HG02870 (cell line): Measurements from ENCODE around the gene DGUOK.
"Not testable (repeated sequence)": the region's sequence is repeated elsewhere in the genome, so short reads cannot be mapped to it uniquely, and the experiment has no call there.

ENCODE experiments used
- ATAC-seq: cut with Tn5 transposase; IDR thresholded peaks from one replicate; pipeline ENCODE4 v1.9.1; 2021; ENCODE audit warnings: mild to moderate bottlenecking, moderate library complexity; ENCODE audit not compliant: unreplicated experiment

The DGUOK gene

DNA sequence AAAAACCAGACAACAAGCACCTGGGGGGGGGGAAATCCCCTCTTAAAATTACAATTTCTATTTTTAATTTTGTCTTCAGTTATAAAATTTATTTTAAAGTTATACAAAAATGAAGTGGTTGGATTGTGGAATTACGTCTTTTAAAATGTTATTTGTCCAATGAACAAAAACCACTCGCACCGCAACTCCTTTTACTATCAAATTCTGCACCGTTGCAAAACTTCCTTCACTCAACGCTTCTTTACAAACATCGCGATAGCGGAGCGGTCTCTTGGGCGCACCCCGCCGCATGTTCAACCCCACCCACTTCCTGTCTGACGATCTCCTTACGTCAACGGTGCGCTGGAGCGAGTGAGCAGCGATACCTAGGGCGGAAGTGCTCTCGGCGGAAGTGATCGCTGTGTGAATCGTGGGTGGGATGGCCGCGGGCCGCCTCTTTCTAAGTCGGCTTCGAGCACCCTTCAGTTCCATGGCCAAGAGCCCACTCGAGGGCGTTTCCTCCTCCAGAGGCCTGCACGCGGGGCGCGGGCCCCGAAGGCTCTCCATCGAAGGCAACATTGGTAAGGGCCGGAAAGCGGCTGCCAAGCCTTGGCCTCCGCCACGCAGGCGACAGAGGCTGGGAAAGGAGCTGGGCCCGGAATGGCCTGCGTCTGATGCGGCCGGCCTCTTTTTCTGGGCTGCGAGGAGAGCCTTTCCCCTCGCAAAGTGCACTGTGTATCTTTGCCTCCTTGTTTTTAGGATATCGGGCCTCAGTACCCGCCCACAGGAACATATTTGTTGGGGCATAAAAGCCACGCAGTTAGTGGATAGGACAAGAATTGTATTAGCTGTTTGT, at the start of gene DGUOK:
TSS of gene DGUOK (plus strand) at position 388 of the 835 bp plus-strand sequence. CDS start at position 419, 31 bp downstream.
- peak; percentile 100 for ATAC-seq

DNA sequence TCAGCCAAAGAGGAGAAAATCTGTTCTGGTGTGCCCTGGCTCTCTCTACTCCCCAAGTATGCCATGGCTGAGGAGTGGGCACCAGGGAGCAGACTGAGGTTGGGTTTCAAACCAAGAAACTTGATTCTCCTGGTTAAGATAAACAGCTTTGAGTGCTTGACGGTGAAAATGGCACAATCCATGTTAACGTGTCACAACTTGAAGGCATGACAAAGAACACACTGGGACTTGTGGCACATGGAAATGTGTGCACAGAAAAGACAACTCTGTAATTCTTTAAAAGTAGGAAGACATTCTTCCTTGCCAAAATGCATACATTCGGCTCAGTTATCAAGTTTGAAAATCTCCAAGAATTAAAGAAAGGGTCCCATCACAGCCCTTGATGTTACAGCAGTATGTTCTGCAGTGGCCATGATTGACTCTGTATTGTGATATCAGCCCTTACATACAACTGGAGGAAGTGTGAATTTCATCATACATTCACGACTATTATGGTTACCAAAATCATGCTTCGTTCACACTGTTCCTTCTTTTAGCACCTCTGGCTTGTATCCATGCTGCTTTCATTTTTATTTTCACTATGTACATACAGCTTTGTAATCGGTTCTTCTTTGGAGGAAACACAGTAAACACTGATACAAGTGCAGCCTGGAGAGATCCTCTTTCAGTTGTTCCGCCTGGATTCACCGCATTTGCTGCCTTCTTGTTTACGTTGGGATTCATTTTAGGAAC, 49.4 kb upstream of the DGUOK start:
- no peak for ATAC-seq

DNA sequence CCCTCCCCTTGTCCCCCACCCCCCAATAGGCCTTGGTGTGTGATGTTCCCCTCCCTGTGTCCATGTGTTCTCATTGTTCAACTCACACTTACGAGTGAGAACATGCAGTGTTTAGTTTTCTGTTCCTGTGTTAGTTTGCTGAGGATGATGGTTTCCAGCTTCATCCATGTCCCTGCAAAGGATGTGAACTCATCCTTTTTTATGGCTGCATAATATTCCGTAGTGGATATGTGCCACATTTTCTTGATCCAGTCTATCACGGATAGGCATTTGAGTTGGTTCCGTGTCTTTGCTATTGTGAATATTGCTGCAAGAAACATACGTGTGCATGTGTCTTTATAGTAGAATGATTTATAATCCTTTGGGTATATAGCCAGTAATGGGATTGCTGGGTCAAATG, 48.7 kb upstream of the DGUOK start:
- ATAC-seq, result not testable (repeated sequence)

DNA sequence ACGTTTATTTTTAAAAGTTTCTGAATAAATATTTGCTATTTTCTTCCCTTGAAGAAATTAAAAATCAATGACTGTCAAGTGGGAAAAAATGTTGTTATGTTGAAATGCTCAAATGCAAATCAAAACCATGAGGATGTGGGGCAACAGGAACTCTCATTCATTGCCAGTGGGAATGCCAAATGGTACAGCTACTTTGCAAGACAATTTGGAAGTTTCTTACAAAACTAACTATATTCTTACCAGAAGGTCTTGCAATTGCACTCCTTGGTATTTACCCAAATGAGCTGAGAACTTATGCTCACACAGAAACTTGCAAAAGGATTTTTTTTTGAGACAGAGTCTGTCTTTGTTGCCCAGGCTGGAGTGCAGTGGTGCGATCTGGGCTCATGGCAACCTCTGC, 41.3 kb upstream of the DGUOK start:
- no peak for ATAC-seq

DNA sequence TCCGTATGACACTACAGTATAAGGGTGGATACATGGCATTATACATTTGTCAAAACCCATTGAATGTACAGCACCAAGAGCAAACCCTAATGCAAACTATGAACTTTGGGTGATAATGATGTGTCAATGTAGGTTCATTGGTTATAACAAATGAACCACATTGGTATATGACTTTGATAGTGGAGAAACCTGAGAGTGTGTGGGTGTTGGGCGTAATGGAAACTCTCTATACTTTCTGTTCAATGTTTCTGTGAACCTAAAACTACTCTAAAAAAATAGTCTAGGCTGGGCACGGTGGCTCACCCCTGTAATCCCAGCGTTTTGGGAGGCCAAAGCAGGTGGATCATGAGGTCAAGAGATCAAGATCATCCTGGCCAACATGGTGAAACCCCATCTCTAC, 40.3 kb upstream of the DGUOK start:
- ATAC-seq, result no peak

DNA sequence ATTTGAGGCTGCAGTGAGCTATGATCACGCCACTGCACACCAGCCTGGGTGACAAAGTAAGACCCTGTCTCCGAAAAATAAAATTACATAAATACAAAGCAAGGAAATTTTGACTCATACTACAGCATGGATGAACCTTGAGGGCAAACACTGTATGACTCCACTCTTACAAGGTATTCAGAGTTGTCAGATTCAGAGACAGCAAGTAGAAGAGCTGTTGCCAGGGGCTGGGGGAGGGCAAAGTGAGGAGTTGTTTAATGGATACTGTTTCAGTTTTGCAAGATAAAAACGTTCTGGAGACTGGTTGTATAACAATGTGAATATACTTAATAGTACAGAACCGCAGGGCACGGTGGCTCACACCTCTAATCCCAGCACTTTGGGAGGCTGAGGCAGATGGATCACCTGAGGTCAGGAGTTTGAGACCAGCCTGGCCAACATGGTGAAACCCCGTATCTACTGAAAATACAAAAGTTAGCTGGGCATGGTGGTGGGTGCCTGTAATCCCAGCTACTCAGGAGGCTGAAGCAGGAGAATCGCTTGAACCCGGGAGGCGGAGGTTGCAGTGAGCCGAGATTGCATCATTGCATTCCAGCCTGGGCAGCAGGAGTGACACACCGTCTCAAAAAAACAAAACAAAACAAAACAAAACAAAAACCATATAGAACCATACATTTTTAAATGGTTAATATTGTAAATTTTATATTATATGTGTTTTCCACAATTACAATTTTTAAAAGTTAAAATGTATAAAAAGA, 38.9 kb upstream of the DGUOK start:
- not testable (repeated sequence) for ATAC-seq

DNA sequence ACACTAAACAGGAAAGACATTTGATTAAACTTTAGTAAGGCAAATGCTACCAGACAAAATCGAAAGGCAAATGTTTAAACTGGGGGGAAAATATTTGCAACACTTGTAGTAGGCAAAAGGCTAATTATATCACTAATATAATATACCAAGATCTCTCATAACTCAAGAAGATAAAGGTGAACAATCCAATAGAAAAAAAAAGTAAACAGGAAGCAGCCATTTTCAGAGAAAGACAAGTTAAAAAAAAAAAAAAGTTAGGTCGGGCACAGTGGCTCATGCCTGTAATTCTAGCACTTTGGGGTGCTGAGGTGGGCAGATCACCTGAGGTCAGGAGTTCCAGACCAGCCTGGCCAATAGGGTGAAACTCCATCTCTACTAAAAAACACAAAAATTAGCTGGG, 38.3 kb upstream of the DGUOK start:
- ATAC-seq, result no peak

DNA sequence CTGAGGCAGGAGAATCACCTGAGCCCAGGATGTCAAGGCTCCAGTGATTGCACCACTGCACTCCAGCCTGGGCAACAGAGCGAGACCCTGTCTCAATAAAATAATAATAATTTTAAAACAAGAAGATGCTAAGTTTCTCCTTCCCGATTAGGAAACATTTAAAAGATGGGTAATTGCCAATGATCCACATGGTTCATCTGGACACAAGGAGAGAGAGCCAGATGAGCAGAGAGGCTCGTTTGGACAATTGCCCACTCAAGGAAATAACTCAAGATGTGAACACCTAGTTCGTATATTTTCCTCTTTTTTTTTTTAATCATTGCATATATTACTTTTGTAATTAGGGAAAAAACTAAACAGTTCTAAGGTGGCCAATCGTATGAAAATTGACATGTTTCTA, 37.5 kb upstream of the DGUOK start:
- no peak for ATAC-seq

DNA sequence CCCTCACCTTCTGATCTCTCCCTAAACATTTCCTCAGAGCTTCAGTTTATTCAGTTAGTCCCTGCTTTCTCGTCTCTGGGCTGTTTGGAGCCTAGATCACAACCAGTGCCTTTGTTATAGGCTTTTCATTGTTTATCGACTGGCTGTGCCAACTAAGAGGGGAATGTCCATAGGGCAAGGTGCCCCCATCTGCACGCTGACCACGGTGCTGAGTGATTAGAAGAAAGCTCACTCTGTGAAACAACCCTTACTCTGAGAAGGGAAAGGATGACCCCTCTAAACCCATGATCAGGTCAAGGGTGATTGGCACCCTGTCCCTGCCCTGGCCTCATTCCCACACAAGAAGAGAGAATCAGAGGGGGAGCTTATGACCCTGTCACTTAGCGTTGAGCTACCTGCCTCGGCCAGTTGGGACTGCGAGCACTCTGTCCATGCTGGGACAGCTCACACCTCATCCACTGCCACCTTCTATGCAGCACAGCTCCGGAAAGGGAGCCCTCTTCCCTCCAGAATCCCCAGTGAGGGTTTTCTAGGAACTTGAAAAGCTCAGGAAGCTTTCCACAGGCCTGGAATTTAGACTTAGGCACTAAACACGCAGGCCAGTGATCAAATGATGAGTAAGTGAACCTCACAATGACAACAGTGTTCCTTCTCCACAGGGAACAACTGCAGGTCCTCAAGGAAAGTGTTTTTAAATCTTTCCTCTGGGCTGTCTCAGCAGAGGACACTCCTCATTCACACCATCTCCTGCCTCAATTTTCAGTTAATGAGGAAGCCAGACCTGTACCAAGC, 36.2 kb upstream of the DGUOK start:
- no peak for ATAC-seq

DNA sequence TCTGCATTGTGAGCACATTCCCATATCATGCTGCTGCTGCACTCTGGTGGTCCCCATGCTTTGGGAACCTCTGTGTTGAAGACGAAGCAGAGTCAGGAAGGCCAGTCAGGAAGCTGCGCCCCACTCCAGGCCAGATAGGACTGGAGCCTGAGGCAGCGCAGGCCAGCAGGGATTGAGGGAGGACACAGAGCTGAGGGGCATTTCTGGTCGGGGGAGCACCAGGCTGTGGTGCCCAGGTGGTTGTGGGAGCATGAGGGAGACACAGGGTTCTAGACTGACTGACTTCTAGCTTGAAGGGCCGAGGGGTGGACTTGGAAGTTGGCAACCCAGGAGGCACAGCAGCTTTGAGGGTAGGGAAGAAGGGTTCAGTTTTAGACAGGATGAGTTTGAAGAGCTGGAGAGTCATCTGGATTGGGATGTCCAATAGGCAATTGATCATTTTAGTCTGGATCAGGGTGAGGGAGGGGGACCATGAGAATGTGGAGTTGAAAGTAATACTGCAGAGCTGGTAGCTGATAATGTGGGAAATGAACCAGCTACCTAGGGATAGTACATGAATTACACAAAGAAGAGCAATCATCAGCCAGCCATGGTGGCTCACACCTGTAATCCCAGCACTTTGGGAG, 35.3 kb upstream of the DGUOK start:
- no peak for ATAC-seq

DNA sequence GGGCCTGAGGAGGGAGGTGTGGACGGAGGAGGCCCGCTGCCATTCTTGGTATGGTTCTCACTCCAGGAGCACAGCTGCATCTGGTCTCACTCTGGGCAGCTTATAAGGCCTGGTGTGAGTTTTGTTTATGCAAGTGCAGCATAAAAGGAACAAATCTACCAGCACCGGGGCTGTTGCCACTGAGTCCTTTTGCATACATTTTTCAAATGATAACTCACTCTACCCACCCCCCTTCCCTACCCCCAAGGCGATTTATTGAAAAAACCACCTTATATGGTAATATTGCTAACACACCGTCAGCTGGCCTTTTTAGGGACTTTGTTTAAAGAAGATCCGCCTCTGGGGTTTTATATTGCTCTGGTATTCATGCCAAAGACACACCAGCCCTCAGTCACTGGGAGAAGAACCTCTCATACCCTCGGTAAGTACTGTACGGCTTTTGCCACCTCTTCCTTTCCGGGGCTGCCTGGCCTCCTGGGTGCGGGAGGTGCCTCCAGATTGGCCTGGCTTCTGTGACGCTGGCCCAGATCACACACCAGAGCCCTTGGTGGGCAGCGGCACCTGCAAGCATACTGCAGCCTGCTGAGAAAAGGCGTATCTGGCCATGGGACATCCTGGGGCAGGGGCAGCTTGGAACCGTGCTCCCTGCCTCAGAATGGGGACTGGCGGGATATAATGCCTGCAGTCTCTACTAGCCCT, 33.9 kb upstream of the DGUOK start, which contains the start of gene ACTG2:
TSS of gene ACTG2 (plus strand) at position 378 of the 699 bp plus-strand sequence. CDS start 8,304 bp downstream, outside the sequence.
- no peak for ATAC-seq

DNA sequence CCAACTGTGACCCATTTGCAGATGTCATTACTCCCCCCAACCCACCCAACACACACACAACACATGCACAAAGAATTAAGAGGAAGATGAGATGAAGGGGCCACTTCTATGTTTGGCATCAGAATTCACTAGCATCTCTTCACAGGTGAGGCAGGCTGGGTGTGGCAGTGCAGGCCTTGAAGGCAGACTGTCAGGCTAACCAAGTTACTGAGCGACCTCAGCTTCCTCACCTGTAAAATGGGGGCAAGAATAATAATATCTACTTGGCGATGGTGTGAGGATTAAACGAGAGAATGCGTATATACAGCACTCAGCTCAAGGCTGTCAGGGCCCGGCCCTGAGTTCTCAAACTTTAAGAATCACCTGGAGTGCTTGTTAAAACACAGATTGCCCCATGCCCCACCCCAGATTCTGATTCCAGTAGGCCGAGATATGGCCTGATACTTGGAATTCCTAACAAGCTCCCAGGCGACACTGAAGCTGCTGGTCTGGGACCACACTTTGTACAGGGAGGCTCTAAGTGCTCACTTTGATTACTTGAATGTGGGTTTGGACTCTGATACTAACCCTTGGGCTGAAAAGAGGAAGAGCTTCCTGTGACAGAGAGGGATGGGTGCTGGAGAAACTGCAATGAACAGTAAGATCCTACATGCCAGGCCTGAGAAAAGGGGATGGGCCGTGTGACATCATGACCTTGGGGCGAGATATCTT, 32.8 kb upstream of the DGUOK start:
- ATAC-seq, result no peak

DNA sequence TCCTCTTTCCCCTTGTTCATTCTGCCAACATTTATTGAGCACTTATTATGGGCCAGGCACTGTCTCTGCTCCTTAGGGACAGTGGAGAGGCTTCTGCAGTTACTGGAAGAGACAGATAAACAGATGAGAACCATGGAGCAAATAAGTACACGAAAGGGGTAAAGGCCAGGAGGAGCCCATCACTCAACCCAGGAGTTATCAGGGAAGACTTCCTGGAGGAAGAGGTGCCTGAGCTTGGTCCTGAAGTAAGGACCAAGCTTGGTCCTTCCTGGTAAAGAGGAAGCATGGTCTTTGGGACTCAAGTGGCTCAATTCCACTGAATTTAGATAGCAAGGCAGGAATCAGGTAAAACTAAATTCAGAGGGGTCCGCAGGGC, 32.2 kb upstream of the DGUOK start:
- no peak for ATAC-seq

DNA sequence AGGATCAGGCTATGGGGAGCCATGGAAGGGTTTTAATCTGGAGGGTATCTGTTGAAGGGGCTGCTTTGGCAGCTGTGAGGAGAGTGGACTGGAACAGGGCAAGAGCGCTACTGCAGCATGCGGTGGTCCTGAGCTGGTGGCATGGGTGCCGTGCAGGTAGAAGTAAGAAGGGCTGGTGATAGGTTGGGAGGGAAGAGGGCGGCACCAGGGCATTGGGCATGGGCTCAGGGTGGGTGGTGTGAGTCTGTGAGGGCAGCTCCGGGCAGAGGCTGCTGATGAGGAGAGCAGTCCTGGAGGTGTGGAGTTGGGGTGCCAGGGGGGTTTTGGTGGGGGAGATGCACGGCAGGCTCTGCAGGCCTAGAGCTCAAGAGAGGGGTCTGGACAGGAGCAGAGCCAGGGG, 31.8 kb upstream of the DGUOK start:
- no peak for ATAC-seq

DNA sequence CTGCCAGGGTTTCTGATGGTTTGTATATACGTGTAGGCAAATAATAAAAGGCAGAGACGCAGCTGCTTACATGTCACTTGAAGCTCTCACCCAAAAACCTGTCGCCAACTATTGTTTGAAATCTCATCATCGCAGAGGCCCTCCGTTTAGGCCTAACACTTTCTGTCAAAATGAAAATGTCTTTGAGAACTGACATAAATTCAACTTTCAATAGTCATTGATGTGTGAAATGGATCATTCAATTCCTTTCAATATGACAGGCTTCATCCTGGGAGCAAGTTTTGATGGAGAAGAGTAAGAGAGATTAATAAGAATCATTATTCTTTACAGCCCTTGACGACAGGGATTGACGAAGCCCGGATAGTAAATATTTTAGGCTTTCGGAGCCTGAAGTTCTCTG, 31.2 kb upstream of the DGUOK start:
- ATAC-seq, result no peak

DNA sequence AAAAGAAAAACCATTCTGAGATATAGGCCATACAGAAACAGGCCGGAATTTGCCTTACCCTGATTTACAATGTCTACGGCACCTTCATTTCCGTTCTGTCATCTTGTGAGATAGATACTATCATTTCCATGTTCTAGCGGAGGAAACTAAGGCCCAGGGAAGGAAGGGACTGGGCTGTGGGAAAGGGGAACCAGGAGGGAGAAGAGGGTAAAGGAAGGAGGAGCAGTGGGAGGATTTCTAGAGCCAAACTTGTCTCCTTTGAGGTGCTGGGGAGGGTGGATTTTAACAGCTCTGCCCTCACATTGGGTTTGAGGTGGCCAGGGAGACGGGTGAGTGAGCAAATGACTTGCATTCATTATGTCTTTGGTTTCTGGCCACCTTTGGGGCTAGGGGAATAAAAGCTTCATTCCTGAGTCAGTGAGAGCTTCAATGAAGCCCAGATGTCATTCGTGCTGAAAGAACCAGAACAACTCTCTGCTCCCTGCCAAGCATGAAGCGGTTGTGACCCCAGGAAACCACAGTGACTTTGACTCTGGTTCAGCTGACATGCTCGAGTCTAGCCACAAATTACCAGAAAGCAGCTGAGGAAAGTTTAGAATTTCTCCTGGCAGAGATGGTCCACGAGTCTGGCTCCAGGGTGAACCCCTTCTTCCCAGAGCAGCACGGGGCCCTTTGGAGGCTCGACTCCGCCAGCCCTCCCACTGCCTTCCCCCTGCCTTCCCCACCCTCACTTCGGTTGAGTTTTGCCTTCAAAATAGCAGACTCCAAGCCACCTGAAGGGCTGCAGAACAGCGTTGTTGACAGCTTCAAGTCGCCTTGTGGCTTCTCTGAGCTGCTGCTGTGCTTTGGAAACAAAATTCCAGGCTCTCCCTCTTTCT, 30.1 kb upstream of the DGUOK start:
- ATAC-seq, result peak; percentile 62

DNA sequence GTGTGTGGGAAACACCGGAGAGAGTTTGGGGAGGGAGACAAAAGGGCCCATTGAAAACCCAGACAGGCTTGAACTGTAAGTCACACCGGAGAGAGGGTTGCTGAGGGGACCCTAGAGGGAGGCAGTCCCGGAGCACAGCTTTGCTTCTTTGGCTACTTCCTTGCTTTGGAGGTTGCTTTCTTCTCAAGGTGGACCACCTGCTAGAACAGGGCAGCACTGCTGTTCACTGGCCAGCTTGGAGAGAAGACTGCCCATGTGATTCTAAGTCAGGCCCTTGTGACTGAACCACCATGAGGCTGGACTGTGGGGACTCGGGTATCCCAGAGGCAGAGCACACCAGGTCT, 29.5 kb upstream of the DGUOK start:
- no peak for ATAC-seq

DNA sequence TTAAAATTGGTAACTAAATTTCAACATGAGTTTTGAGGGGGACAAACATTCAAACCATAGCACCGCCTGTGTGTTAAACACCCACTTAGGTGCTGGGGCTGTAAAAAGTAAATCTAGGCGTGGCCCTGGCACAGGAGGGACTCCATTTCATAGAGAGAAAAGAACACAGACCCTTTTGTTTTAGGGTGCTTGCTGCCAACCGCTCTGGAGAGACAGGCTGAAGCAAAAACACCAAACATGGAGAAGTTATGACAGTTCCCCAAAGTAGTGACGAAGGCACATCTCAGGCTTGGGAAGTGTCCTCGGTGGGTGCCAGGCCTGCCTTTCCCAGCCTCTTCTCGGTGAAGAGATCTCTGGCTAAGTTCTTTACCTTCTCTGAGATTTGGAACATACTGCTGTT, 28.7 kb upstream of the DGUOK start:
- ATAC-seq, result no peak
